Right ventricle myocardium superior (tissue), 1 donor: Measurements from ENCODE around the gene OSBP. TPM values are rescaled to one million over a fixed set of nuclear protein-coding genes. Genes with fewer than 3 reads are reported as not detected.

Experiments used
- ATAC-seq: fragments of 200-7000 bp; cut with Tn5 transposase; one replicate; pipeline ENCODE4 v1.9.1; 2020; ENCODE audit warnings: mild to moderate bottlenecking; ENCODE audit not compliant: poor library complexity
- DNase-seq: peaks from one replicate; pipeline ENCODE4 v3.0.0-alpha.2; 2020
- intact Hi-C: fragments of 100-400 bp; cut with DNase I; formaldehyde crosslinking; loops from one replicate; pipeline ENCODE4 v1.11.2; 2022
- total RNA-seq: library from RNA; stranded (reverse); fragmentation: NEBNext Ultra II Directional; extraction: Animal tissue kit (Norgen Biotek cat#: 25700); gene quantifications from one replicate; pipeline ENCODE4 v1.2.1, GENCODE V29; 2021
- donor health status: DM: no; HTN: yes; CAD: no; lungs with severe emphysema.

OSBP gene
- total RNA-seq, 1 donor from 2014 or later: 33.1 TPM

GRCh38 chr11:59611570-59612565 is 3.7 kb downstream of the OSBP start:
- ATAC-seq: peak; percentile 19
- DNase-seq: no peak
- intact Hi-C loops: loop anchor here (10.0 kb wide), 1 partner anchor 57 kb away; no protein-coding TSS in a partner anchor

- no peak for DNase-seq
- intact Hi-C loops: loop anchor here (10.0 kb wide), 1 partner anchor 55 kb away; no protein-coding TSS in a partner anchor
- ATAC-seq: no peak
Measured at GRCh38 chr11:59610289-59610688, 5.3 kb downstream of the OSBP start.

DNA sequence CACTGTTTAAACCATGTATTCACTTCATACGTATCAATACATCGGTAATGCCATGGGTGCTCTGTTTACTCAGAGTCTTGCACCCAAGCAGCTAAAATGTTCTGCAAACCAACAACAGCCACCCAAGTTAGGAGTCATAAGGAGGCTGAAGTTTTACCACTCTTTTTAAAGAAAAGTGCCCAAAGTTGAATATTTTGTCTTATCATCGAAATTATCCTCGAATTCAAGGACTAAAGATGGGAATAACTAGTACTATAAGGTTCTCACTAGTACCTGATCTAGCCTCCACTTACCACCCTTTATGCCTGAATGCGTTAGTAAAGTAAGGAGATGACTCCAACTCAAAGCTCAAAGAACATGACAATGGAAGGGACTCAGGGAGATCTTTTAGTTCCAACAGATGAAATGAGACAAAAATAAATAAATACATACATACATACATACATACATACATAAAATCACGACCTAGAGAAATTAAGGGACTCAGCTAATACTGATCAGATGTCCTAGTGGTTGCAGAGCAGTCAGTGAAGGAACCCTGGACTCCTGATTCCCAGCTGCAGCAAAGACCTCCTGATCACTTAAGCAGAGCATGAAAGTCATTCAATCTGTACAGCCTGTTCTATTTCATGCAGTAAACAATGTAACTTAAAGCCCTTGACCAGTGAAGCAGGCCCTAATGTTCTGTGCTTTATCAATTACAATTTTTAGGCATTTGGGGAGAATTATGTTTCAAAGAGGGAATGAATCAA is 7.7 kb downstream of the OSBP start:
- ATAC-seq (no peak), DNase-seq (no peak)
- intact Hi-C loops: no loop called here

- intact Hi-C loops: no loop called here
- DNase-seq (no peak), ATAC-seq (no peak)
Measured at GRCh38 chr11:59602432-59602831, 13.1 kb downstream of the OSBP start.

DNA sequence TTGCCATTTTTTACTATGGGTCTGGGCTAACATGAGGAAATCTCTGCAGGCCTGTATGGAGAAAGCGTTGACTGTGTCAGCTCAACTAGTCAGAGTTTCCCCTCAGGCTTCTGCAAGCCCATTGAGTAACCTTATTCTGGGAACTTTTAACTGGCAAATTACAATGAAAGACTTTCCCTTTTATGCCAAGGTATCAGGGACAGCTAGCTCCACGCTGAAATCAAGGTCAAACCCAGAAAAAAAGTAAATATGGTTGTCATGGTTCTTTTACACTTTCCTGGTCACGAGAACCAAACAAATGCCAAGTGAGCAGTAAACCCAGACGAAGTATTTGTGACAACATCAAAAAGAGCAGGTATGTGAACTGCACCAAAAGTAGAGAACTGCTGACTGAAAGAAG is 13.8 kb downstream of the OSBP start:
- intact Hi-C loops: no loop called here
- DNase-seq (no peak), ATAC-seq (no peak)

GRCh38 chr11:59600636-59601035 is 14.9 kb downstream of the OSBP start:
- DNase-seq (no peak), ATAC-seq (no peak)
- intact Hi-C loops: no loop called here

DNA sequence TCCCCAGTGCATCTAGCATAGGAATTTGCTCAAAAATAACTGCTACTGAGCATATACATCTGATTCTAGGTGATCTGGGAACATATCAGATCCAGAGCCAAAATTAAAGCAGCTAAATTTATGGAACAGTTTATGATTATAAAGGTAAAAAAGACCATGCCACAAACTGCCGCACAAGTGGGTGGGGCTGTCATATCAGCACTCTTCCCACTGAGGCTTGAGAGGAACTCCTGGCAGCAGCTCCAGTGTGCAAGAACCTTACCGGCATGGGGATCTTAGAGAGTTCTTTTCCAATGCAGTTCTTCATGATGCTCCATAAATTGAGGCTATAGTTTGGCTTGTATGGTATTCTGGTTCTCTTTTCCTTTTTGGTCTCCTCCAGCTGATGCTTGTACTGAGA is 15.3 kb downstream of the OSBP start:
- DNase-seq: no peak
- no peak for ATAC-seq
- intact Hi-C loops: no loop called here

DNA sequence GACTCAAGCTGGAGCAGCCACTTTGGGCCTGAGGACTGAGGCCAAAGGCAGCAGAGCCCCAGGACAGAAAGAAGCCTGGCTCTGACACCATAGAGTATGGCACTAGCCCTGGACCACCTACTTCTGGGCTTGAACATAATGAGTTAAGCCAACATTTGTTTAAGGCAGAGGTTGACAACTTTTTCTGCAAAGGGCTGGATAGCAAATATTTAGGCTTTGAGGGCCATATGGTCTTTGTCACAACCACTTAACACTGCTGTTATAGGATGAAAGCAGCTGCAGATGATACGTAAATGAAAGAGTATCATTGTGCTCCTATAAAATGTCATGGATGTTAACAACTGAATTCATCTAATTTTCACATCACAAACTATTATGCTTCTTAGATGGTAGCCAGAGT is 16.6 kb downstream of the OSBP start:
- DNase-seq (no peak), ATAC-seq (no peak)
- intact Hi-C loops: no loop called here

- ATAC-seq: no peak
- DNase-seq: no peak
- intact Hi-C loops: no loop called here
Measured at GRCh38 chr11:59584294-59584693, 31.3 kb downstream of the OSBP start.

DNA sequence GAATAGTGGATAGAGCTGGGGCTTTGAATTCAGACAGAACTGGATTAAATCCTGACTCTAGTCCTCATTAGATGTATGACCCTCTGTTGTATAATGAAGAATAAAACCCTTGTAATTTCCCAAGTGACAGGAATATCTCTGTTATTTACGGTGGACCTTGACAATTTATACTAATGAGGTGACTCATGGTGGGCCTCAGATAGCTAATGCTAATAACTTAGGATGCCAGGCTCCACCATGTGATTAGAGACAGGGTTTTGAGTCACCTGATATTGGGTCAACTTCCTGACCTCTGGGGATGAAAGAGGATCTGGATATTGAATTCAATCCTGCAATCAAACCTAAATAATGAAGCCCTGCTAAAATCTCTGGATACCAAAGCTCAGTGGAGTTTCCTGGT is 33.6 kb downstream of the OSBP start:
- ATAC-seq: no peak
- intact Hi-C loops: no loop called here
- DNase-seq: no peak

DNA sequence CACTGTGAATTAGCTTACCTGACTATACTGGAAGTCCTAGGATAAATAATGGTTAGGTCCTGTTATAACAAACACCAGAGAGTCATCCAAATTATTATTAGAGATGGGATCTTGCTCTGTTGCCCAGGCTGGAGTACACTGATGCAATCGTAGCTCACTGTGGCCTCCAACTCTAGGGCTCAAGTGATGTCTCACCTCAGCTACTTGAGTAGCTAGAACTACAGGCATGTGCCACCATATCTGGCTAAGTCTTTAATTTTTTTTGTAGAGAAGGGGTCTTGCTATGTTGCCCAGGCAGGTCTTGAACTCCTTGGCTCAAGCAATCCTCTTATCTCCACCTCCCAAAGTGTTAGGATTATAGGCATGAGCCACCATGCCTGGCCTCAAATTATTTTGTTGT is 37.2 kb downstream of the OSBP start:
- no peak for DNase-seq
- intact Hi-C loops: no loop called here
- ATAC-seq: no peak

DNA sequence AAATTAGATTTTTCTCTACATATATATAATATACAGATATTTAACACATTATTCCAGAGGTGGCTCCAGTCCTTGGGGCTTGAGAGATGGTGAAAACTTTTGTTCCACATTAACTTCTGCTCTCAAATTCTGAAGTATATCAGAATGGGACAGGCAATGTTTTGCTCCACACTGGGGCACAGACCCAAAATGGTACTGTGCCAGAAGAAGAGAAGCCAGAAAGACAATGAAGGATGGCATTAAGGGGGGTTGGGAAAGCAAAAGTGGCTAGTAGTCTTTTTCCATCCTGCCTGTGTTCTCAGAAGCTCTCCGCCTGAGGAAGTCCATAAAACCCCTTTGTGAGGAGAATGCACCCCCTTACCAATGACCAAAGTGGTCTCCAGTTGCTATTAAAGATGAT is 40.1 kb downstream of the OSBP start:
- ATAC-seq: no peak
- DNase-seq: no peak
- intact Hi-C loops: no loop called here

DNA sequence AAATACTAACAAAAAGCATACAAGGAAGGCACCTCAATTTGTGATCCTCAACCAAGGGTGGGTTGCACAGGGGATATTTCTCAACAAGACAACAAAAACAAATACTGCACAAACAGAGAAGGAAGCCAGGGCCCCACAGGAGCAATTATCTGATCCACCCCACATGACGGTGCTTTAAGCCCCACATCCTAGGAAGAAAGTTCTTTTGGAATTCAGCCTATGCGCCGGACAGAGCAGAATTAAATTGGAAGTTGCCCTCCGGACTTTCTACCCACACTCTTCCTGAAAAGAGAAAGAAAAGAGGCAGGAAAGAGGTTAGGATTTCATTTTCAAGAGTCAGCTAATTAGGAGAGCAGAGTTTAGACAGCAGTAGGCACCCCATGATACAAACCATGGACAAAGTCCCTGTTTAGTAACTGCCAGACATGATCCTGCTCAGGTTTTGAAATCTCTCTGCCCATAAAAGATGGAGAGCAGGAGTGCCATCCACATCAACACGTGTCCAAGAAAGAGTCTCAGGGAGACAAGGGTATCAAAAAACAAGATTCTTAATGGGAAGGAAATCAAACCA is 40.6 kb downstream of the OSBP start:
- intact Hi-C loops: no loop called here
- DNase-seq (no peak), ATAC-seq (no peak)

DNA sequence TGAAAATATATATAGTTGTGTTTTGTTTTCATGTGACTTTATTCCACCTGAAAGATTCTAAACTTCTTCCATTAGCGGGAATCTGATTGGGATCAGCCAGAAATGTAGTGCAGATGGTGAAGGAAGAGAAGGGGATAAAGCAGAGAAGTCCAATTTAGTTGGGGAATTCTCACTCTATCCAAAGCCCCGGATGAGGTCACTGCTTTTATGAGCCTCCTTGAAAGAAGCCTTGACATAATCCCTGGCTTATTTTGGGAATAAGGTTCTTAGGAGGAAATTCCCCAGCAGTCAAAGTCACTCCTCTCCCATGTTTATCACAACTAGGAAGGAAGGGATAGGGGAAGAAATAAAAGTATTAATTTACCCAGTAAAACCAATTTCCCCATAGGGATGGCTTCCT is 41.1 kb downstream of the OSBP start:
- ATAC-seq (peak; percentile 19), DNase-seq (no peak)
- intact Hi-C loops: no loop called here

- ATAC-seq: no peak
- intact Hi-C loops: no loop called here
- DNase-seq: no peak
Measured at GRCh38 chr11:59573216-59573615, 42.4 kb downstream of the OSBP start.

DNA sequence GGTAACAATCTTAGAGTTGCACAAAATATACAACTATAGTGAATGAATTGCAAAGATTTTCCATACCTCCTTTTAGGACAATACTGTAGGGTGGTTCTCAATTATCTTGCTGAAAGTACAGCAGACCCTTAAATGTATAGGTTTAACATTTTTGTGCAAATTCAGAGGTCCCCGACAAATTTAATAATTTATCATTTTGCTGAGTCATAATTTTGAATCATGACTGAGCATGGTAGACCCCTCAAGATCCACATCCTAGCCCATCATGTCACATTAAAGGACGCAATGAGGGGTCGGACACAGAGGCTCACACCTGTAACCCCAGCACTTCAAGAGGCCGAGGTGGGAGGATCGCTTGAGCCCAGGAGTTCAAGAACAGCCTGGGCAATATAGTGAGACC is 43.5 kb downstream of the OSBP start:
- DNase-seq (no peak), ATAC-seq (no peak)
- intact Hi-C loops: no loop called here

GRCh38 chr11:59562292-59562691 is 53.3 kb downstream of the OSBP start:
- ATAC-seq: no peak
- intact Hi-C loops: no loop called here
- DNase-seq: no peak

GRCh38 chr11:59560702-59561473 is 54.7 kb downstream of the OSBP start:
- DNase-seq: peak; percentile 91
- peak; percentile 93 for ATAC-seq
- intact Hi-C loops: no loop called here

GRCh38 chr11:59560290-59560701 is 55.3 kb downstream of the OSBP start:
- intact Hi-C loops: no loop called here
- ATAC-seq: peak; percentile 81
- no peak for DNase-seq
